NCI-H2081 (cell line): Measurements from ENCODE around the gene CASZ1.

Experiments
- DNase-seq, 2 experiments: peaks; one replicate each; lab custom pipeline; 2025; lab: John Stamatoyannopoulos, UW

CASZ1 gene

GRCh38 chr1:10651793-10652192 lies 144.7 kb downstream of the CASZ1 start:
- DNase-seq: no peak

GRCh38 chr1:10651389-10651766 lies 145.1 kb downstream of the CASZ1 start:
- DNase-seq: no peak

GRCh38 chr1:10650556-10651388 lies 145.7 kb downstream of the CASZ1 start:
- no peak for DNase-seq

- no peak for DNase-seq
These were observed 146.8 kb downstream of the CASZ1 start for GRCh38 chr1:10649517-10650201.

- no peak for DNase-seq
These were observed 147.5 kb downstream of the CASZ1 start for GRCh38 chr1:10648689-10649516.

- DNase-seq: no peak
These were observed 148.9 kb downstream of the CASZ1 start for GRCh38 chr1:10647414-10648170.

- peak in 1 of 2 experiments; percentile 13 for DNase-seq
These were observed 150.0 kb downstream of the CASZ1 start for GRCh38 chr1:10646347-10646861.

GRCh38 chr1:10644307-10645128 lies 151.9 kb downstream of the CASZ1 start:
- DNase-seq: no peak

GRCh38 chr1:10643607-10644306 lies 152.7 kb downstream of the CASZ1 start:
- peak; percentile 27 to 73 for DNase-seq

- DNase-seq: peak in 1 of 2 experiments; percentile 13
These were observed 153.9 kb downstream of the CASZ1 start for GRCh38 chr1:10642403-10643080.

- DNase-seq: no peak
These were observed 154.5 kb downstream of the CASZ1 start for GRCh38 chr1:10641976-10642375.

- DNase-seq: no peak
These were observed 155.4 kb downstream of the CASZ1 start for GRCh38 chr1:10640843-10641553.

- DNase-seq: peak; percentile 66 to 83
These were observed 156.5 kb downstream of the CASZ1 start for GRCh38 chr1:10639775-10640578.

GRCh38 chr1:10639011-10639774 lies 157.3 kb downstream of the CASZ1 start:
- DNase-seq: no peak

- DNase-seq: no peak
These were observed 157.9 kb downstream of the CASZ1 start for GRCh38 chr1:10638559-10639005.

GRCh38 chr1:10637834-10638558 lies 158.4 kb downstream of the CASZ1 start:
- no peak for DNase-seq
